ENCODE measurements around the gene SEPTIN8. TPM values are rescaled to one million over a fixed set of nuclear protein-coding genes. Genes with fewer than 3 reads are reported as not detected.

SEPTIN8 gene
- total and polyA plus RNA-seq, 2 of the 8 experiments (the other 6 are each of a cell fraction or from before 2014, with no cell fraction given): 21.2 to 33.0 TPM

- Histone ChIP-seq H2BK20ac (ENCODE audit: low read length) (no peak overlapping the region), H3K79me1 (ENCODE audit: low read depth, low read length) (no peaks in the 10 kb centered on the region), H3K4me2 (ENCODE audit: insufficient read depth in 1 of 2, low read depth in 2 of 2, low read length in 2 of 2) (no peak overlapping the region), H4K20me1 (replicated peaks in 1 of 2; ENCODE audit: control insufficient read depth in 1 of 2, insufficient read depth in 2 of 2, low read length in 2 of 2) (no peaks in the 10 kb centered on the region), H2AFZ (ENCODE audit: low read length) (no peak overlapping the region), H2BK15ac (ENCODE audit: low read length) (no peak overlapping the region), H3K18ac (ENCODE audit: extremely low read depth, low read length) (no peak overlapping the region), H3K4me1 (replicated peaks in 1 of 4; ENCODE audit: control insufficient read depth in 3 of 4, insufficient read depth in 4 of 4, low read length in 3 of 4) (no peaks in the 10 kb centered on the region), H3K4me3 (ENCODE audit: extremely low read depth in 1 of 4, insufficient read depth in 2 of 4, low read depth in 3 of 4, low read length in 4 of 4) (no peak overlapping the region), H2BK12ac (ENCODE audit: low read depth, low read length) (no peak overlapping the region), H3K79me2 (ENCODE audit: control insufficient read depth in 1 of 2, insufficient read depth in 2 of 2, low read length in 2 of 2) (no peaks in the 10 kb centered on the region), H3K56ac (replicated peaks; ENCODE audit: insufficient read length, low read depth, low read length) (no peak overlapping the region), H3K14ac (ENCODE audit: insufficient read length) (no peak overlapping the region), H4K91ac (replicated peaks; ENCODE audit: insufficient read length, low read length) (no peak overlapping the region), H3K23me2 (ENCODE audit: low read depth, low read length) (no peaks in the 10 kb centered on the region), H3K9ac (replicated peaks in 1 of 4; ENCODE audit: extremely low read depth in 1 of 4, low read depth in 3 of 4, low read length in 3 of 4) (no peak overlapping the region), H2AK5ac (ENCODE audit: low read depth, low read length) (no peak overlapping the region), H3K36me3 (ENCODE audit: control insufficient read depth in 2 of 4, insufficient read depth in 4 of 4, low read length in 3 of 4) (no peaks in the 10 kb centered on the region), H2BK5ac (ENCODE audit: low read depth, low read length) (no peak overlapping the region), H3K27me3 (replicated peaks in 1 of 4; ENCODE audit: control insufficient read depth in 3 of 4, extremely low read depth in 1 of 4, insufficient read depth in 3 of 4, low read length in 3 of 4) (no peaks in the 10 kb centered on the region), H3K9me3 (ENCODE audit: insufficient read depth in 2 of 2, low read depth in 1 of 2, low read length in 1 of 2) (no peaks in the 10 kb centered on the region), H4K5ac (ENCODE audit: insufficient read length, low read depth, low read length) (no peak overlapping the region), H3K23ac (ENCODE audit: insufficient read length) (no peak overlapping the region), H3K4ac (replicated peaks; ENCODE audit: insufficient read length, low read depth, low read length) (no peak overlapping the region), H3K27ac (ENCODE audit: low read depth, low read length) (no peak overlapping the region), H2BK120ac (replicated peaks; ENCODE audit: low read depth, low read length) (no peak overlapping the region), H4K8ac (ENCODE audit: extremely low read depth, insufficient read depth, low read length) (no peak overlapping the region)
- WGBS, 2 experiments (ENCODE audit: extremely low coverage in 1 of 2, insufficient coverage in 1 of 2, insufficient read length in 1 of 2, insufficient replicate concordance in 2 of 2, low coverage in 1 of 2, low lambda C conversion rate in 2 of 2, missing lambda C conversion rate in 1 of 2): 83% methylated on average over 11 of the region's 11 CpGs; no CpG with 5 or more reads in 1 of the 2 experiments
- POLR2A ChIA-PET (ENCODE audit: partially characterized antibody): no interaction called here
- CTCF ChIA-PET (ENCODE audit: partially characterized antibody): interaction anchor here (0.6 to 2.1 kb wide), 7 partner anchors 15 to 55 kb away, joined by 3 to 7 read pairs (median 3); no protein-coding TSS in a partner anchor
- DNase-seq (ENCODE audit: low read depth in 1 of 2, low spot score in 2 of 2): no peak
- TF ChIP-seq CTCF (IDR thresholded peaks at IDR 0.05; ENCODE audit: control extremely low read depth in 1 of 3, insufficient read depth in 1 of 3, low read depth in 1 of 3, low read length in 3 of 3) (peak in 1 of 3 experiments; percentile 19; a peak in 2 of 4 replicates), RXRA (IDR thresholded peaks at IDR 0.05; ENCODE audit: insufficient read depth, low read depth, low read length) (no peak)
- FAIRE-seq: no peak
Observed at GRCh38 chr5:132714456-132715307, 62.4 kb downstream of the SEPTIN8 start.

Measured in H1 (cell line).